ENCODE measurements around the gene MUC13.
"Not testable (repeated sequence)": the region's sequence is repeated elsewhere in the genome, so short reads cannot be mapped to it uniquely, and the experiment has no call there.

Gene MUC13

DNA sequence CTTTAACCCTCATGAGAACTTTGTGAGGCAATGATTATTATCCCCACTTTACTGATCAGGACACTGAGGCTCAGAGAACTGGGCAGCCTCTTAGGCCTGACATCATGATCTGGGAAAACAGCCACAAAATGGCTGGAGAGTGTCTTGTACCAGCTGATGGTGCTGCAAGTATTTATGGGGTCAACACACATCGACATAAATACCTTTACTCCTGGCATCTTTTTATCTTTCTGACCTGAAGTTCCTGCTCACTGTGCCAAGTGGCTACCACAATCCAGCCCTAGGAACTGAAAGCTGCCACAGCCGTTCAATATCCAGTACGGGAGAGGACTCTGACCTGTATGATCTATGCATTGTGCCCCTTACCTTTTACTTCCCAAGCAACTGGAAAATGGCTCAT is 29.2 kb upstream of the MUC13 start:
- no peak for TF ChIP-seq CTCF (IDR thresholded peaks at IDR 0.05; ENCODE audit: extremely low read depth, missing control alignments)
- DNase-seq (ENCODE audit: low spot score): no peak

DNA sequence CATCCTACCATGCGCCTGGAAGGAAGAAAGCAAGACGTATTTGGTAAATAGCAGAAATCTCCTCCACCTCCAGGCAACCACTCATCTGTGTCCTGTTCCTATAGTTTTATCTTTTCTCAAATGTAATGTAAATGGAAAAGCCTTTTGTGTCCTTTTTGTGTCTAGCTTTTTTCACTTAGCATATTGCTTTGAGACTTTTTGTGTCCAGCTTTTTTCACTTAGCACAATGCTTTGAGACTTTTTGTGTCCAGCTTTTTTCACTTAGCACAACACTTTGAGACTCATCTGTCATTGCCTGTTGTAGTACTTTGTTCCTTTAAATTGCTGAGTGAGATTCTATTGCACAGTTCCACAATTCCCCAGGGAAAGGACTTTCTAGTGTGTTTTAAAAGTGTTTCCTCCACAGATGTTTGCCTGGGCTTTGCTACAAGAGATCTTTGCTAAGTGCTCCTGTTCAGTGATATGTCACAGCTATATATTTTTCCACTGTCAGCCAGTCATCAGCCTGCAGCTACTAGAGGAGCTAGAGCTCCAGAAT is 27.9 kb upstream of the MUC13 start:
- TF ChIP-seq CTCF (IDR thresholded peaks at IDR 0.05; ENCODE audit: extremely low read depth, missing control alignments): no peak
- no peak for DNase-seq (ENCODE audit: low spot score)

- TF ChIP-seq CTCF (IDR thresholded peaks at IDR 0.05; ENCODE audit: extremely low read depth, missing control alignments): no peak
- no peak for DNase-seq (ENCODE audit: low spot score)
These were observed 26.1 kb upstream of the MUC13 start for GRCh38 chr3:124960698-124961097.

DNA sequence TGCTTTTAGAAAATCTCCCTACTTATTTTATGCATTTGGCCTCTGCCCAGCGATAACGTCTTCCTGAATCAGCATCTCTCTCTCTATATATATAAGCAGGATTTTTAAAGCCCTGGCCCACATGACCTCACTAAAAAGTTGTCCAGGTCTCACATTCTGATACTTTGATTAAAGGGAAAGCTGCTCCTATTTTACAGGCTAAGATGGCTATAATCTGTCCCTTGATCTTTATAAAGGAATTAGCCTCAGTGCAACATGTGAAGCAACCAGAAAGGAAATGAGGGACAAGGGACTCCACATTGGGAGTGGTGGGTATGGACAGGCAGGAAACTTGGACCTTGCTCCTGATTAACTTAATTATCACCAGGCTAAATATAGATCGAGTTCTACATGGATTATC is 25.6 kb upstream of the MUC13 start:
- TF ChIP-seq CTCF (IDR thresholded peaks at IDR 0.05; ENCODE audit: extremely low read depth, missing control alignments): no peak
- DNase-seq (ENCODE audit: low spot score): no peak

DNA sequence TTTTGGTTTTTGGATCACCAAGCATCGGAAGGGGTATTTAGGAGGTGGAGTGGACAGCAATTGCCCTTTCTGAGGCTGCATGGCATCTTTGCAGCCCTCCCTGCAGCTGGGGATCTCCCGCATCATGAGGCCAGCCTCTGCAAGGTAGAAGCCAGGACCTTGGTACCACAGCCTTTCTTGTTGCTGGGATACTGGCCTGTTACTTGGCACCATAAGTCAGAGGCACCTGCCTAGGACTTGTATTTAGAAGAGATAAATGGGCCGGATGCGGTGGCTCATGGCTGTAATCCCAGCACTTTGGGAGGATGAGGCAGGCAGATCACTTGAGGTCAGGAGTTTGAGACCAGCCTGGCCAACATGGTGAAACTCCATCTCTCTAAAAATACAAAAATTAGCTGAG is 23.4 kb upstream of the MUC13 start:
- not testable (repeated sequence) for DNase-seq (ENCODE audit: low spot score)

DNA sequence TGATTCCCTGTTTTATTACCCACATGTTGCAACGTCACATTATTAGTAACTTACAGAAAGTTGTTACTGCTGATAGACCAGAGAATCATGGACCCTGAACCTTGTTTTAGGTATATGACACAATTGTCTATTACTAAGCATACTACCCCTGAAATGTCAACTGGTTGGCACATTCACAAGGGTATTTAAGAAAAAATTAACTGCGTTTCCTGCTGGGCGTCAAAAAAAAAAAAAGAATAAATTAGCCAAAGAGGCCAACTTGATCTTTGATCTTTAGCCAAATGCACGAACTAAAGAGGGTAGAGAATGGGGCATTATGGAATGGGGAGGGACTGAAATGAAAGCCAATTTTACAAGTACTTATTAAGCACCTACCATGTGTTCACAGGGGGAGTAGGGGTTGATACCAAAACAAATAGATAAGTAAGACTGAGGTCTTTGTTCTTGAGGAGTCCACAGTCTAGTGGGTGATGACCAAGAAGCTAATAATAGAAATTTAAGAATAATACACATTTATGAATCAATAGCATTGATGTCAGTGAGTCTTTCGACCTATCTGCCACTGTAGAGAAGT is 17.8 kb upstream of the MUC13 start:
- TF ChIP-seq CTCF (IDR thresholded peaks at IDR 0.05; ENCODE audit: extremely low read depth, missing control alignments): no peak
- no peak for DNase-seq (ENCODE audit: low spot score)

GRCh38 chr3:124951511-124952281 is 17.1 kb upstream of the MUC13 start:
- no peak for DNase-seq (ENCODE audit: low spot score)
- no peak for TF ChIP-seq CTCF (IDR thresholded peaks at IDR 0.05; ENCODE audit: extremely low read depth, missing control alignments)

DNA sequence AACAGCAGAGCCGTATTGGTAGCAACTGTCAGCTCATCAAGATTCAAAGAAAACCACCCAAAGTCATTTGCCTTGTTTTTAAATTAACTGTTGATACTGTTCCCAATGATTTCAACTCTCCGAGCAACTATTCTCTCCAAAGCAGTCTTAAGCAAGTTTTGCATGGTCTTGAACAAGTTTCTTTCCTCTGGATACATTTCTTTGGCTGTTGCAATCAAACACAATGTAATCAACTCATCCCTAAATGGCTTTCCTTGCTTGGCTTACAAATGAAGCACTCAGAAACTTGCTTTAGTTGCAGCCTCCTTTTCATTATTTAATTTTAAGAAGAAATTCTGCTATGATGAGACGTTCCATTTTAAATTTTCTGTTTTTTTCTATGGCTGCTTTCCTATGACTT is 15.5 kb upstream of the MUC13 start:
- no peak for TF ChIP-seq CTCF (IDR thresholded peaks at IDR 0.05; ENCODE audit: extremely low read depth, missing control alignments)
- no peak for DNase-seq (ENCODE audit: low spot score)

Data from GM20000 (cell line).